Measurements from ENCODE around the gene PRKCE.

PRKCE gene

GRCh38 chr2:46216213-46216612 is 564.7 kb downstream of the PRKCE start:
- TF ChIP-seq CTCF (IDR thresholded peaks at IDR 0.05): no peak

GRCh38 chr2:46225150-46225625 is 573.7 kb downstream of the PRKCE start:
- TF ChIP-seq CTCF (IDR thresholded peaks at IDR 0.05): no peak

GRCh38 chr2:46225730-46226129 is 574.3 kb downstream of the PRKCE start:
- TF ChIP-seq CTCF (IDR thresholded peaks at IDR 0.05): no peak

- TF ChIP-seq CTCF (IDR thresholded peaks at IDR 0.05): no peak
Observed at GRCh38 chr2:46226620-46227019, 575.1 kb downstream of the PRKCE start.

- no peak for TF ChIP-seq CTCF (IDR thresholded peaks at IDR 0.05)
Observed at GRCh38 chr2:46227022-46227421, 575.5 kb downstream of the PRKCE start.

- TF ChIP-seq CTCF (IDR thresholded peaks at IDR 0.05): no peak
Observed at GRCh38 chr2:46227674-46228289, 576.3 kb downstream of the PRKCE start.

- no peak for TF ChIP-seq CTCF (IDR thresholded peaks at IDR 0.05)
Observed at GRCh38 chr2:46229134-46230063, 577.9 kb downstream of the PRKCE start.

Data from LNCAP (cell line).